ENCODE measurements around the gene CECR2.
"Not testable (repeated sequence)": the region's sequence is repeated elsewhere in the genome, so short reads cannot be mapped to it uniquely, and the experiment has no call there.

The CECR2 gene

GRCh38 chr22:17512960-17513359 lies 143.7 kb downstream of the CECR2 start:
- DNase-seq (ENCODE audit: low read depth, low spot score): no peak

GRCh38 chr22:17513612-17514011 lies 144.4 kb downstream of the CECR2 start:
- no peak for DNase-seq (ENCODE audit: low read depth, low spot score)

GRCh38 chr22:17514084-17514483 lies 144.8 kb downstream of the CECR2 start:
- DNase-seq (ENCODE audit: low read depth, low spot score): no peak

GRCh38 chr22:17518406-17518805 lies 149.1 kb downstream of the CECR2 start:
- DNase-seq (ENCODE audit: low read depth, low spot score): no peak

GRCh38 chr22:17521971-17522370 lies 152.7 kb downstream of the CECR2 start:
- not testable (repeated sequence) for DNase-seq (ENCODE audit: low read depth, low spot score)

GRCh38 chr22:17523925-17524324 lies 154.7 kb downstream of the CECR2 start:
- DNase-seq (ENCODE audit: low read depth, low spot score): no peak

- no peak for DNase-seq (ENCODE audit: low read depth, low spot score)
These were observed 167.0 kb downstream of the CECR2 start for GRCh38 chr22:17536269-17536668.

GRCh38 chr22:17537155-17537554 lies 167.9 kb downstream of the CECR2 start:
- DNase-seq (ENCODE audit: low read depth, low spot score): no peak

GRCh38 chr22:17540481-17540880 lies 171.2 kb downstream of the CECR2 start:
- peak; percentile 44 for DNase-seq (ENCODE audit: low read depth, low spot score)

- DNase-seq (ENCODE audit: low read depth, low spot score): no peak
These were observed 172.2 kb downstream of the CECR2 start for GRCh38 chr22:17541476-17541875.

GRCh38 chr22:17542452-17542851 lies 173.2 kb downstream of the CECR2 start:
- DNase-seq (ENCODE audit: low read depth, low spot score): no peak

GRCh38 chr22:17548010-17548755 lies 178.9 kb downstream of the CECR2 start:
- no peak for DNase-seq (ENCODE audit: low read depth, low spot score)

- DNase-seq (ENCODE audit: low read depth, low spot score): no peak
These were observed 179.4 kb downstream of the CECR2 start for GRCh38 chr22:17548756-17549035.

GRCh38 chr22:17549183-17549582 lies 179.9 kb downstream of the CECR2 start:
- no peak for DNase-seq (ENCODE audit: low read depth, low spot score)

- no peak for DNase-seq (ENCODE audit: low read depth, low spot score)
These were observed 180.4 kb downstream of the CECR2 start for GRCh38 chr22:17549655-17550054.

- no peak for DNase-seq (ENCODE audit: low read depth, low spot score)
These were observed 183.5 kb downstream of the CECR2 start for GRCh38 chr22:17552737-17553136.

- no peak for DNase-seq (ENCODE audit: low read depth, low spot score)
These were observed 185.6 kb downstream of the CECR2 start for GRCh38 chr22:17554814-17555213.

GRCh38 chr22:17559188-17559587 lies 189.9 kb downstream of the CECR2 start:
- no peak for DNase-seq (ENCODE audit: low read depth, low spot score)

GRCh38 chr22:17562906-17563870 lies 193.9 kb downstream of the CECR2 start, which contains the start of gene SLC25A18:
Gene SLC25A18 (plus strand): TSS chr22:17563498. CDS start chr22:17579945, 16,447 bp downstream.
- DNase-seq (ENCODE audit: low read depth, low spot score): peak; percentile 59

- DNase-seq (ENCODE audit: low read depth, low spot score): no peak
These were observed 194.7 kb downstream of the CECR2 start for GRCh38 chr22:17563936-17564391.

GRCh38 chr22:17566016-17566687 lies 196.9 kb downstream of the CECR2 start:
- not testable (repeated sequence) for DNase-seq (ENCODE audit: low read depth, low spot score)

- DNase-seq (ENCODE audit: low read depth, low spot score): no peak
These were observed 197.5 kb downstream of the CECR2 start for GRCh38 chr22:17566776-17567175.

Data from ELF-1 (cell line).